ENCODE data around the gene VEGFB. TPM values are rescaled to one million over a fixed set of nuclear protein-coding genes. Genes with fewer than 3 reads are reported as not detected.

The VEGFB gene
- total RNA-seq, 1 donor from 2014 or later = 205 TPM

- Mint-ChIP-seq H3K27me3 (ENCODE audit: unreplicated experiment) (no peaks in the 10 kb centered on the region), H3K27ac (ENCODE audit: unreplicated experiment) (peak overlapping the region; percentile 53), H3K4me1 (ENCODE audit: unreplicated experiment) (peaks cover 17% of the 10 kb centered on the region), H3K4me3 (ENCODE audit: unreplicated experiment) (no peak overlapping the region), H3K9me3 (ENCODE audit: unreplicated experiment) (no peaks in the 10 kb centered on the region), H3K36me3 (ENCODE audit: unreplicated experiment) (peaks cover 41% of the 10 kb centered on the region)
- no peak for TF ChIP-seq CTCF (IDR thresholded peaks at IDR 0.05)
- no peak for DNase-seq (ENCODE audit: extremely low spot score, unreplicated experiment)
Observed at GRCh38 chr11:64203421-64204079, 30.8 kb upstream of the VEGFB start.

GRCh38 chr11:64204080-64204440, 30.3 kb upstream of the VEGFB start:
- H3K4me1 Mint-ChIP-seq (ENCODE audit: unreplicated experiment) = peaks cover 17% of the 10 kb centered on the region
- TF ChIP-seq CTCF (IDR thresholded peaks at IDR 0.05) = no peak
- H3K36me3 Mint-ChIP-seq (ENCODE audit: unreplicated experiment) = peaks cover 38% of the 10 kb centered on the region
- H3K9me3 Mint-ChIP-seq (ENCODE audit: unreplicated experiment) = no peaks in the 10 kb centered on the region
- H3K27ac Mint-ChIP-seq (ENCODE audit: unreplicated experiment) = peak overlapping the region; percentile 79
- no peaks in the 10 kb centered on the region for H3K27me3 Mint-ChIP-seq (ENCODE audit: unreplicated experiment)
- DNase-seq (ENCODE audit: extremely low spot score, unreplicated experiment) = no peak
- no peak overlapping the region for H3K4me3 Mint-ChIP-seq (ENCODE audit: unreplicated experiment)

- DNase-seq (ENCODE audit: extremely low spot score, unreplicated experiment) = peak; percentile 93
- Mint-ChIP-seq H3K27ac (ENCODE audit: unreplicated experiment) (peak overlapping the region; percentile 79), H3K4me1 (ENCODE audit: unreplicated experiment) (peaks cover 17% of the 10 kb centered on the region), H3K9me3 (ENCODE audit: unreplicated experiment) (no peaks in the 10 kb centered on the region), H3K4me3 (ENCODE audit: unreplicated experiment) (no peak overlapping the region), H3K27me3 (ENCODE audit: unreplicated experiment) (no peaks in the 10 kb centered on the region), H3K36me3 (ENCODE audit: unreplicated experiment) (peaks cover 38% of the 10 kb centered on the region)
- TF ChIP-seq CTCF (IDR thresholded peaks at IDR 0.05) = peak; percentile 81
Observed at GRCh38 chr11:64204464-64204989, 29.9 kb upstream of the VEGFB start.

- peaks cover 23% of the 10 kb centered on the region for H3K36me3 Mint-ChIP-seq (ENCODE audit: unreplicated experiment)
- TF ChIP-seq CTCF (IDR thresholded peaks at IDR 0.05) = no peak
- no peaks in the 10 kb centered on the region for H3K27me3 Mint-ChIP-seq (ENCODE audit: unreplicated experiment)
- no peaks in the 10 kb centered on the region for H3K9me3 Mint-ChIP-seq (ENCODE audit: unreplicated experiment)
- no peak for DNase-seq (ENCODE audit: extremely low spot score, unreplicated experiment)
- peak within 1 kb of the TSS; percentile 80 for H3K27ac Mint-ChIP-seq (ENCODE audit: unreplicated experiment)
- H3K4me1 Mint-ChIP-seq (ENCODE audit: unreplicated experiment) = peaks cover 17% of the 10 kb centered on the region
- H3K4me3 Mint-ChIP-seq (ENCODE audit: unreplicated experiment) = no peak within 1 kb of the TSS
Observed at GRCh38 chr11:64206457-64207255, 27.7 kb upstream of the VEGFB start, which contains the start of gene FERMT3. TSS of gene FERMT3 (plus strand) at chr11:64206721. CDS start at chr11:64207365, 644 bp downstream.
